AG04450 (cell line): ENCODE data around the gene TCL1B. TPM values are rescaled to one million over a fixed set of nuclear protein-coding genes. Genes with fewer than 3 reads are reported as not detected.
"Not testable (repeated sequence)": the region's sequence is repeated elsewhere in the genome, so short reads cannot be mapped to it uniquely, and the experiment has no call there.

ENCODE experiments used
- CTCF ChIA-PET: fragments of 300-600, 350-600 bp; formaldehyde crosslinking; extraction: SDS; loops from one replicate; lab custom pipeline; 2022; ENCODE audit warnings: antibody characterized with exemption, inconsistent platforms; lab: Charles Lee
- POLR2A ChIA-PET: fragments of 350-600 bp; formaldehyde crosslinking; extraction: SDS; loops from one replicate; lab custom pipeline; 2021; ENCODE audit warnings: antibody characterized with exemption, inconsistent platforms; lab: Yijun Ruan, JAX
- DNase-seq: peaks from one replicate; pipeline ENCODE4 v3.0.0-alpha.2; 2011; ENCODE audit warnings: low read depth, low spot score
- H3K27ac ChIP-seq: one replicate; pipeline ENCODE4 v1.5.1; 2012; ENCODE audit warnings: low read depth, low read length, control low read depth
- H3K27me3 ChIP-seq: one replicate; pipeline ENCODE4 v1.6.0; 2012; ENCODE audit warnings: low read length; ENCODE audit not compliant: control insufficient read depth, insufficient read depth
- H3K4me3 ChIP-seq: 2 replicates; pipeline ENCODE4 v1.5.1; 2011; ENCODE audit warnings: mild to moderate bottlenecking, low read depth, low read length, control low read depth
- H3K9me3 ChIP-seq: 2 replicates; pipeline ENCODE4 v1.5.1; 2012; ENCODE audit warnings: low read length; ENCODE audit not compliant: control insufficient read depth, insufficient read depth
- polyA plus RNA-seq: library from polyadenylated mRNA; depleted of rRNA; stranded (reverse); fragments of >200 nt; gene quantifications from 2 replicates; pipeline ENCODE4 v1.2.3, GENCODE V29; 2011
- TF ChIP-seq, protein P1 (sequence below): IDR thresholded peaks from 2 replicates; pipeline ENCODE4 v1.5.1; 2011; ENCODE audit warnings: low read depth, low read length, control low read depth, inconsistent platforms

TCL1B gene
- polyA plus RNA-seq, 1 experiment = not detected

DNA sequence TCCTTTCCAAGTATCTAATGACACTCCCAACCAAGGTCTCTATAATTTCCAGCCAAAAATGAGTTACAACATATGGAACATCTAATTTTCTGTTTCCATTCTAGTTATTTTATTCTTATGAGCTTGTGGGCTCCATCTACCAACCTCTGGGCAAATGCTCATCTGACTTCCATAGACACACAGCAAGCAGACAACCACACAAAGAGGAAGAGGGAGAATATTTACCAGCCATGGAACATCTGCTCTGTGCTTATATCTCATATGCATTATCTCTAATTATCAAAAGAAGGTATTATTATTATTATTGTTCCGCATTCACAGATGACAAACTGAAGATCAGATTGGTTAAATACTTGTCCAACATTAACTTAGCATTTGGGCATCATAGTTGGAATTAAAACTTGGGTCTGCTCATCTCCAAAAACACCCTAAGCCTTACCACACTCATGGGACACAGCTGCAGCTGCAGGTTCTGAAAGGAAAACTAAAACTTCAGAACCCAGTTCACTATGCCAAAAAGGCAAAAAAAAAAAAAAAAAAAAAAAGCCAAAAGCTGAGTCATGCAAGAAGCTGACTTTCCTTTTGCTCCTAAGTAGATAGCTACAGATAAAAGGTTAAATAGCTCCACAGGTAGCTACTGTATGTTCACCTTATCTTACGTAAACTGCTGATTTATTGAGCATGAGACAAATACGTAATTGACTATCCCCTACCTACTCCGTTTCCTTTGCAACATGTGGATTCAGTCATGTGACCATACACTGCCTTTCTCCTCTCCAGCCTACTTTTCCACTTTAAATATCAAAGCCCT lies 23.6 kb upstream of the TCL1B start:
- TF ChIP-seq, protein P1, sequence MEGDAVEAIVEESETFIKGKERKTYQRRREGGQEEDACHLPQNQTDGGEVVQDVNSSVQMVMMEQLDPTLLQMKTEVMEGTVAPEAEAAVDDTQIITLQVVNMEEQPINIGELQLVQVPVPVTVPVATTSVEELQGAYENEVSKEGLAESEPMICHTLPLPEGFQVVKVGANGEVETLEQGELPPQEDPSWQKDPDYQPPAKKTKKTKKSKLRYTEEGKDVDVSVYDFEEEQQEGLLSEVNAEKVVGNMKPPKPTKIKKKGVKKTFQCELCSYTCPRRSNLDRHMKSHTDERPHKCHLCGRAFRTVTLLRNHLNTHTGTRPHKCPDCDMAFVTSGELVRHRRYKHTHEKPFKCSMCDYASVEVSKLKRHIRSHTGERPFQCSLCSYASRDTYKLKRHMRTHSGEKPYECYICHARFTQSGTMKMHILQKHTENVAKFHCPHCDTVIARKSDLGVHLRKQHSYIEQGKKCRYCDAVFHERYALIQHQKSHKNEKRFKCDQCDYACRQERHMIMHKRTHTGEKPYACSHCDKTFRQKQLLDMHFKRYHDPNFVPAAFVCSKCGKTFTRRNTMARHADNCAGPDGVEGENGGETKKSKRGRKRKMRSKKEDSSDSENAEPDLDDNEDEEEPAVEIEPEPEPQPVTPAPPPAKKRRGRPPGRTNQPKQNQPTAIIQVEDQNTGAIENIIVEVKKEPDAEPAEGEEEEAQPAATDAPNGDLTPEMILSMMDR = no peak
- ChIA-PET CTCF (no interaction called here), POLR2A (no interaction called here)
- DNase-seq = no peak
- Histone ChIP-seq H3K27me3 (peaks cover 2% of the 10 kb centered on the region), H3K9me3 (peaks cover 4% of the 10 kb centered on the region; the same call in 1 of the 2 replicates), H3K27ac (no peak overlapping the region), H3K4me3 (no peak overlapping the region)

DNA sequence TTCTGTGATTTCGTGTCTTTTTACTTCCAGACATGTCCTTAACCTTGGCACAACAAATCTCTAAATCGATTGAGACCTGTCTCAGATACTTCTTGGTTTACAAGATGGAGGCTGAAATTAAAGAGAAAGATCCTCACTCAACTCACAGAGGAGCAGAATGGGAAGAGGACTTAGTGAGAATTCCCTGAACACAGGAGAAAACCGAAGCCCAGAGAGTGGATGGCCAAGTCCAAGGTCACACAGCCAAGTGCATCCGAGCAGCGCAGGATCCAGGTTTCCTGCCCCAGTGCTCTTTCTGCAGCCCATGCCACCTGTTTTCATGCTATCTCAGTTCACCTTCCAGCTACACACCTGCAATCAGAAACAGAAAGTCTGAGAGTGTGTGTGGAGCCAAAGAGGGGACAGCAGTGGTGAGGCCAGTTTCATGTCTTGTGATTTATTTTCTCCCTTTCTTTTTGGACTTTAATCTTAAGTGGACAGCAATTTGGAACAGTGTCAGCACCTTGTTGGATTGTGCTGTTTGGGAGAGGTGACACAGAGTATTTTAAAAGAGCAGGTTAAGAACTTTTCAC lies 22.9 kb upstream of the TCL1B start:
- TF ChIP-seq, protein P1 = no peak
- CTCF ChIA-PET = no interaction called here
- Histone ChIP-seq H3K27me3 (peaks cover 2% of the 10 kb centered on the region), H3K4me3 (no peak overlapping the region), H3K9me3 (peaks cover 4% of the 10 kb centered on the region; the same call in 1 of the 2 replicates), H3K27ac (no peak overlapping the region)
- POLR2A ChIA-PET = no interaction called here
- DNase-seq = no peak

DNA sequence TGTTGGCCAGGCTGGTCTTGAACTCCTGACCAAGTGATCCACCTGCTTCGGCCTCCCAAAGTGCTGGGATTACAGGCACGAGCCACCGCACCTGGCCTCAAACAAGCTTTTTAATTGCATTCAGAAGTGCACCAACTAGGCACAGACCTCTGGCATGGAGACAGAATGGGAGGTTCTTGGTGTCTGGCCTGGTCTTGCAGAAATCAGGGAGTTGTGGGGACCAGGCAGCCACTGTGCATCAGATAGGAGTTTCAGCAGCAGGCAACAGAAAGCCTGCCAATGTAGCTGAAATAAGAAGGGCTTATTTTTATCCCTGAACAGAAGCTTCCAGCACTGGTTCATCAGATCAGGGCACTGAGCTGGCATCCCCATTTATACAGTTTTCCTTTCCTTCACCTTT lies 22.2 kb upstream of the TCL1B start:
- no peak for DNase-seq
- no peak overlapping the region for H3K27ac ChIP-seq
- H3K27me3 ChIP-seq = peaks cover 2% of the 10 kb centered on the region
- TF ChIP-seq, protein P1 = no peak
- no peak overlapping the region for H3K4me3 ChIP-seq
- ChIA-PET POLR2A (no interaction called here), CTCF (interaction anchor here (1.0 kb wide), 1 partner anchor 47 kb away, joined by 3 read pairs; no protein-coding TSS in a partner anchor)
- peaks cover 4% of the 10 kb centered on the region; the same call in 1 of the 2 replicates for H3K9me3 ChIP-seq

DNA sequence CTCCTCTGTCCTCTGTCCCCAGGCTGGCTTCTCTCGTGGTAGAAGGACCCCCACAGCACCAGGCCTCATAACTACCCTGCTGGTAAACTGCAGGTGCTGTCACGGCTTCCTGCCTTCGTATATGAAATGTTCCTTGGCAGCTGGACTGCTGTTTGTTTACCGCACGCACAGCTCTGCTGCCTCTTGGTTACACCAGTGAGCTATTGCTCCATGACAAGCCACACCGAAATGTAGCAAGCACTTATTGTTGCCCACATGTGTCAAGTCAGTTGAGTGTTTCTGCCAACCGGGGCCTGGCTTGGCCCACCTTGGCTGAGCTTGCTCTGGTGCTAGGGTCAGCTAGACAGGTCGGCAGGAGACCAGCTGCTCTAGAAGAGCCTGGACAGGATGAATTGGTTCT lies 21.7 kb upstream of the TCL1B start:
- Histone ChIP-seq H3K9me3 (peaks cover 4% of the 10 kb centered on the region; the same call in 1 of the 2 replicates), H3K4me3 (no peak overlapping the region), H3K27ac (no peak overlapping the region), H3K27me3 (peaks cover 2% of the 10 kb centered on the region)
- POLR2A ChIA-PET = no interaction called here
- TF ChIP-seq, protein P1 = no peak
- CTCF ChIA-PET = interaction anchor here (1.0 kb wide), 1 partner anchor 47 kb away, joined by 3 read pairs; no protein-coding TSS in a partner anchor
- no peak for DNase-seq

DNA sequence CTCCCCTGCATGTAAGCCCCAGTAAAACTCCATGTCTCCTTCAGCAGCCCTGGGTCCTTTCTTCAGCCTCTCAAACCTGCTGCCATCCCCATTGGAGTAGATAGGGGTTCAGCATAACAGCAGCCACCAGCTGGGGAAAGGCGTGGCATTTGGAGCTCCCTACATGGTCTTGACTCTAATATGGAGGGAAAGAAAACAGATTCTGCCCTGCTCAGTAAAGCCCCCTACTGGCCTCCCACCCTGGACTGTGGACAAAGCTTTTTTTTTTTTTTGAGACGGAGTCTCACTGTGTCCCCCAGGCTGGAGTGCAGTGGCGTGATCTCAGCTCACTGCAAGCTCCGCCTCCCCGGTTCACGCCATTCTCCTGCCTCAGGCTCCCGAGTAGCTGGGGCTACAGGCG lies 20.7 kb upstream of the TCL1B start:
- H3K27ac ChIP-seq, H3K9me3 ChIP-seq, DNase-seq, H3K4me3 ChIP-seq, POLR2A ChIA-PET, H3K27me3 ChIP-seq: not testable (repeated sequence)
- CTCF ChIA-PET = interaction anchor here (0.8 to 1.0 kb wide), 2 partner anchors 106 to 233 kb away, joined by 3 read pairs; no protein-coding TSS in a partner anchor
